ENCODE measurements around the gene RYR2.

The RYR2 gene

GRCh38 chr1:237405912-237406311, 363.9 kb downstream of the RYR2 start:
- no peak for DNase-seq (ENCODE audit: low read depth)
- no peak overlapping the region for H3K4me3 ChIP-seq (replicated peaks; ENCODE audit: low read depth, low read length)
- no peak for TF ChIP-seq CTCF (IDR thresholded peaks at IDR 0.05; ENCODE audit: low read length, missing control alignments)

GRCh38 chr1:237411621-237412020, 369.6 kb downstream of the RYR2 start:
- TF ChIP-seq CTCF (IDR thresholded peaks at IDR 0.05; ENCODE audit: low read length, missing control alignments) = no peak
- no peak overlapping the region for H3K4me3 ChIP-seq (replicated peaks; ENCODE audit: low read depth, low read length)
- DNase-seq (ENCODE audit: low read depth) = no peak

GRCh38 chr1:237416924-237417655, 375.1 kb downstream of the RYR2 start:
- DNase-seq (ENCODE audit: low read depth) = no peak
- TF ChIP-seq CTCF (IDR thresholded peaks at IDR 0.05; ENCODE audit: low read length, missing control alignments) = no peak
- H3K4me3 ChIP-seq (replicated peaks; ENCODE audit: low read depth, low read length) = no peak overlapping the region

GRCh38 chr1:237428809-237429208, 386.8 kb downstream of the RYR2 start:
- no peak for DNase-seq (ENCODE audit: low read depth)
- TF ChIP-seq CTCF (IDR thresholded peaks at IDR 0.05; ENCODE audit: low read length, missing control alignments) = no peak
- H3K4me3 ChIP-seq (replicated peaks; ENCODE audit: low read depth, low read length) = no peak overlapping the region

- no peak overlapping the region for H3K4me3 ChIP-seq (replicated peaks; ENCODE audit: low read depth, low read length)
- DNase-seq (ENCODE audit: low read depth) = no peak
- TF ChIP-seq CTCF (IDR thresholded peaks at IDR 0.05; ENCODE audit: low read length, missing control alignments) = no peak
These were observed 387.3 kb downstream of the RYR2 start for GRCh38 chr1:237429252-237429651.

- H3K4me3 ChIP-seq (replicated peaks; ENCODE audit: low read depth, low read length) = no peak overlapping the region
- TF ChIP-seq CTCF (IDR thresholded peaks at IDR 0.05; ENCODE audit: low read length, missing control alignments) = no peak
- DNase-seq (ENCODE audit: low read depth) = no peak
These were observed 389.5 kb downstream of the RYR2 start for GRCh38 chr1:237431448-237431847.

GRCh38 chr1:237440346-237440745, 398.4 kb downstream of the RYR2 start:
- no peak overlapping the region for H3K4me3 ChIP-seq (replicated peaks; ENCODE audit: low read depth, low read length)
- DNase-seq (ENCODE audit: low read depth) = no peak
- no peak for TF ChIP-seq CTCF (IDR thresholded peaks at IDR 0.05; ENCODE audit: low read length, missing control alignments)
